Measurements from ENCODE around the gene KRT76.
"Not testable (repeated sequence)": the region's sequence is repeated elsewhere in the genome, so short reads cannot be mapped to it uniquely, and the experiment has no call there.

Gene KRT76

GRCh38 chr12:52761802-52762201 lies 15.3 kb downstream of the KRT76 start:
- H3K4me3 ChIP-seq (ENCODE audit: low read depth, low read length): no peak overlapping the region
- in situ Hi-C loops (cut with HindIII; ENCODE audit: low sequenced_read_pairs): no loop called here
- DNase-seq (ENCODE audit: low read depth): no peak
- TF ChIP-seq, protein P1, sequence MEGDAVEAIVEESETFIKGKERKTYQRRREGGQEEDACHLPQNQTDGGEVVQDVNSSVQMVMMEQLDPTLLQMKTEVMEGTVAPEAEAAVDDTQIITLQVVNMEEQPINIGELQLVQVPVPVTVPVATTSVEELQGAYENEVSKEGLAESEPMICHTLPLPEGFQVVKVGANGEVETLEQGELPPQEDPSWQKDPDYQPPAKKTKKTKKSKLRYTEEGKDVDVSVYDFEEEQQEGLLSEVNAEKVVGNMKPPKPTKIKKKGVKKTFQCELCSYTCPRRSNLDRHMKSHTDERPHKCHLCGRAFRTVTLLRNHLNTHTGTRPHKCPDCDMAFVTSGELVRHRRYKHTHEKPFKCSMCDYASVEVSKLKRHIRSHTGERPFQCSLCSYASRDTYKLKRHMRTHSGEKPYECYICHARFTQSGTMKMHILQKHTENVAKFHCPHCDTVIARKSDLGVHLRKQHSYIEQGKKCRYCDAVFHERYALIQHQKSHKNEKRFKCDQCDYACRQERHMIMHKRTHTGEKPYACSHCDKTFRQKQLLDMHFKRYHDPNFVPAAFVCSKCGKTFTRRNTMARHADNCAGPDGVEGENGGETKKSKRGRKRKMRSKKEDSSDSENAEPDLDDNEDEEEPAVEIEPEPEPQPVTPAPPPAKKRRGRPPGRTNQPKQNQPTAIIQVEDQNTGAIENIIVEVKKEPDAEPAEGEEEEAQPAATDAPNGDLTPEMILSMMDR (IDR thresholded peaks at IDR 0.05; ENCODE audit: low read depth, low read length, missing control alignments): no peak

DNA sequence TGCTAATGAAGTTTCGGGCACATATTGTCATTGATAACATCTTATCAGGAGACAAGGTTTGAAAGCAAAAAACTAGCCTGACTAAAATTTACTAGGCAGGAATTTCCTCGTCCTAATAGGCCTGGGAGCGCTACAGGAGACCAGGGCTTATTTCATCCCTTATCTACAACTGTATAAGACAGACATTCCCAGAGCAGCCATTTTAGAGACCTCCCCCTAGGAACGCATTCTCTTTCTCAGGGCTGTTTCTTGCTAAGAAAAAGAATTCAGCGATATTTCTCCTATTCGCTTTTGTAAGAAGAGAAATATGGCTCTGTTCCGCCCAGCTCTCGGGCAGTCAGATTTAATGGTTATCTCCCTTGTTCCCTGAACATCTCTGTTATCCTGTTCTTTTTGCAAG lies 15.9 kb downstream of the KRT76 start:
- in situ Hi-C loops (cut with HindIII; ENCODE audit: low sequenced_read_pairs); DNase-seq (ENCODE audit: low read depth): not testable (repeated sequence)

DNA sequence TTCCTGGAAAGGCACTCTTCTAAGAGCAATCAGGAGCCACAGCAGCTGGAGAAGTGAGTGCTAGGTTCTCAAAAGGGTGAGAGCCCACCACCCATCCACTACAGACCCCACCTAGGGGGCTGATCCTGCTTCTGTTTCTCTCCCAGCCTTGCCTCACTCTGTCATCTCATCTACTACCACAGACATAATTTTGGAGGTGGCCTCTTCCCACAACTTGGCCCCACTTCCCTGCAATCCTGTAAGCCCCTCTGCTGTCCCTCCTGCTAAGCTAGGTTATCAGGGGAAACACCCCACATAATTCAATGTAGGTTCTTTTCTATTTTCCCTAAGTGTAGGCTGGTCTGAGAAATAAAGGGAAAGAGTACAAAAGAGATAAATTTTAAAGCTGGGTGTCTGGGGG lies 16.5 kb downstream of the KRT76 start:
- DNase-seq (ENCODE audit: low read depth): no peak
- in situ Hi-C loops (cut with HindIII; ENCODE audit: low sequenced_read_pairs): no loop called here
- TF ChIP-seq, protein P1 (IDR thresholded peaks at IDR 0.05; ENCODE audit: low read depth, low read length, missing control alignments): no peak
- no peak overlapping the region for H3K4me3 ChIP-seq (ENCODE audit: low read depth, low read length)

More for the DNA sequence above, 15.9 kb downstream of the KRT76 start:
- H3K4me3 ChIP-seq (ENCODE audit: low read depth, low read length): not testable (repeated sequence)

DNA sequence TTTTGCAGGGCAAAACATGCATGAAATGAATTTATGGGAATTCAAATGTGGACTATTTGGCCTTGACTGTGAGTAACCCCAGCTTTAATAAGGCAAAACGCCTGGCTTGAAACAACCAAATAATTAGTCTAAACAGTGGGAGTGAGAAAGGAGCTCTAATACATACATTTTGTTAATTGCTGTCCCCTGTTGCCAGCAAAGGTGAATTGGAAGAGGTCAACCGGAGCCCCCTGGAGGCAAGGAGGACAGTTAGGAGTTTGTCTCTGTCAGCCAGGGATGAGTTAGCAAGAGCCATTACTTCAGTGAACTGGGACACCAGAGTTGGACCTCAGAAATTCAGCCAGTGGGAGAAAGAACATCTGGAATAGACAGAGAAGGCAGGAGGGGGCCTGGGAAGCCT lies 17.4 kb downstream of the KRT76 start:
- DNase-seq (ENCODE audit: low read depth): no peak
- TF ChIP-seq, protein P1 (IDR thresholded peaks at IDR 0.05; ENCODE audit: low read depth, low read length, missing control alignments): no peak
- H3K4me3 ChIP-seq (ENCODE audit: low read depth, low read length): no peak overlapping the region
- in situ Hi-C loops (cut with HindIII; ENCODE audit: low sequenced_read_pairs): loop anchor here (5.0 kb wide), 1 partner anchor 42 kb away; no protein-coding TSS in a partner anchor

GRCh38 chr12:52759218-52759617 lies 17.9 kb downstream of the KRT76 start:
- in situ Hi-C loops (cut with HindIII; ENCODE audit: low sequenced_read_pairs): loop anchor here (5.0 kb wide), 1 partner anchor 42 kb away; no protein-coding TSS in a partner anchor
- TF ChIP-seq, protein P1 (IDR thresholded peaks at IDR 0.05; ENCODE audit: low read depth, low read length, missing control alignments): no peak
- no peak for DNase-seq (ENCODE audit: low read depth)
- no peak overlapping the region for H3K4me3 ChIP-seq (ENCODE audit: low read depth, low read length)

DNA sequence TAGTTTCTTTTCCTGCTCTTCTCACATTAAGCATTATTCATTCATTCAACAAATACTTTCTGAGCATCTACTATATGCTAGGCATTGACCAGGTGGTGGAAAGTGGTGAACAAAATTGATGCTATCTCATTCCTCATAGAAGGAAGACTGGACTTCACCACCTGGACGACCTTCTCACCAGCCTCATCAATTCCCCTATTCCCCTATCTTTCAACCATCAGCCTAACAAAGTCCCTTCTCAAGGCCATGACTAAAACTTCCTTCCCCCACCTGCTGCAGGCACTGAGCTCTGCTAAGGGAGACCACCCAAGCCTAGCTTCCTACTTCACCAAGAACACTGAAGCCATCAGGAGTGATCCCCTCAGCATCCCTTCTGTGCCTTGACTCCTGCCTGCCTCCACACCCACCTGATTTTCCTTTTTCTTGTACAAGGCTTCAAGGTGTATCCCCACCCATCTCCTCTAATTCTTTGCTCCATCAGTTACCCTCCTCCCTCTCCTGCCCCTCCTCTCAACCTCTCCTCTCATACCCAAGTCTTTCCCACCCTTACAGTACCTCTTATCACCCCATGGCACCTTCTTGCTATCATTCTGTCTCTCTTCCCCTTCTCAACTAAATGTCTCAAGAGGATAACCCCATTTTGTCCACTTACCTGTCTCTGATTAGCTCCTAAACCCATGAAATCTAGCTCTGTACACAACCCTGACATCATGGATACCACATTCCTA lies 19.5 kb downstream of the KRT76 start:
- no peak overlapping the region for H3K4me3 ChIP-seq (ENCODE audit: low read depth, low read length)
- in situ Hi-C loops (cut with HindIII; ENCODE audit: low sequenced_read_pairs): loop anchor here (5.0 kb wide), 1 partner anchor 40 kb away; no protein-coding TSS in a partner anchor
- TF ChIP-seq, protein P1 (IDR thresholded peaks at IDR 0.05; ENCODE audit: low read depth, low read length, missing control alignments): no peak
- DNase-seq (ENCODE audit: low read depth): no peak

- TF ChIP-seq, protein P1 (IDR thresholded peaks at IDR 0.05; ENCODE audit: low read depth, low read length, missing control alignments): no peak
- no peak overlapping the region for H3K4me3 ChIP-seq (ENCODE audit: low read depth, low read length)
- in situ Hi-C loops (cut with HindIII; ENCODE audit: low sequenced_read_pairs): loop anchor here (5.0 kb wide), 1 partner anchor 39 kb away; no protein-coding TSS in a partner anchor
- no peak for DNase-seq (ENCODE audit: low read depth)
Measured at GRCh38 chr12:52756281-52756960, 20.7 kb downstream of the KRT76 start.
